ENCODE results near the gene DGAT2.

DGAT2 gene

DNA sequence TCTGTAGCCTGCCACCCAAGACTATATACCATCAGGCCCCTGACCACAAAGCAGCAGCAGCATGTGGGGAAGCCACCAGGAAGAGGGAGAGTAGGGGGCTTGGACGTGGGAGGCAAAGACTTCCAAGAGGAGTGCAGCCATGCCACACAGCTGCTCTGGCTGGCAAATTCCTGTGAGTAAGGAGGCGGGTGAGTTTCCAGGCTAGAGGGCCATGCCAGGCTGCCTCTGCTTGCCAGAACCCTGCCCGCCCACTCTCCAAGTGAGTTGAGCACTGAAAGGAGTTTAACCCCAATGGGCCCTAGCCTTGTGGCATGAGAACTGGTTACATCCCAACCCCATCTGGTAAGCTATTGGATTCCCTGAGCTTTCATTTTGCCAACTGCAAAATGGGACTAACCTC lies 4.7 kb upstream of the DGAT2 start:
- no peak for TF ChIP-seq POLR2A (IDR thresholded peaks at IDR 0.05; ENCODE audit: low read depth, low read length)
- FAIRE-seq (no peak), DNase-seq (ENCODE audit: insufficient read length, low spot score) (no peak)

DNA sequence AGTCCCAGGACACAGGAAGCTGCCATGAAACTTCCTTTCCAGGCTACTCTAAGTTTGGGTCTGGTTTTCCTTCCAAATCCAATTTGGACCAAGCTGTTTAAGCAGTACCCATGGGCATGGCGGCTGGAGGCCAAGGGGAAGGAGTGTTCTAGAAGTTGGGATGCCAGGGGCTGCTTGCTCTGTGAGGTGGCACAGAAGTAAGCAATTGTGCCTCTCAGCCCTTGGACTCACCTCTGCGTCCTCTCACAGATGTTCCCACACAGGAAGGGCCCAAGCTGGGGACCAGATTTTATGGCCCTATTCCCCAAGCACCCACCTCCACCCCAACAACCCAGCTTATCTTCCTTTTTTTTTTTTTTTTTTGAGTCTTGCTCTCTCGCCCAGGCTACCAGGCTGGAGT lies 3.5 kb upstream of the DGAT2 start:
- DNase-seq (ENCODE audit: insufficient read length, low spot score) (no peak), FAIRE-seq (no peak)
- TF ChIP-seq POLR2A (IDR thresholded peaks at IDR 0.05; ENCODE audit: low read depth, low read length), result no peak

DNA sequence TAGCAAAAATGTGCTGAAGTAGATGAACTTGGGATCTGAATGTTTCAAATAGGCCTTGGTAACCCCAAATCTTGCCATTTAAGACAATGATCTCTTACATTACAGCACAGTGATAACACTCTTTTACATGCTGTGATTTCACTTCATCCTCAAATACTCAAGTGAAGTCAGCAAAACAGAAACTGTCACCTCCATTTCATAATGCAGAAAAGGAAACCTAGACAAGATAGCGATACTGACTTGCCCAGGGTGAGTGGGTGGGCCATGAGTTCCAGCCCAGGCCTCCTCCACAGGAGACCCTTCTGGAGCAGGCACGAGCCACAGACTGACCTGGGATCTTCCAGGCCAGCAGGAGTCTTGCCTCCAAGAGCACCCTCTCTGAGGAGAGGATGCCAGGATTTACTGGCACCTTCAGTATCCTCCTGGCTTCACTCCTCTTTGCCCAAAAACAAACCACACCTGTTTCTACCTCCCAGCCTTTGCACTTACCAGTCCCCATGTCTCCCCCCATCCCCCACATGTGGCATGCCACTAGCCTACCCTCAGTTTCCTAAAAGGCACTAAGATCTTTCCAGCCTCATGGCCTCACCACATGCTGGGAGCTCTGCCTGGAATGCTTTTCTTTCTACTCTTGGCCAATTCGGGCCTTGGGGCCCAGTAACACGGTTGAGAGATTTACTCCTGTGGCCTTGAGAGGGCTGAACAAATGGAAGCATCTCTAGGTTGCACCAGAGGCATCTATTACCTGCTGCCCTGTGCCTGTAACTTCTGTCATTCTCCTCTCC lies 1.9 kb upstream of the DGAT2 start:
- FAIRE-seq (no peak), DNase-seq (ENCODE audit: insufficient read length, low spot score) (no peak)
- TF ChIP-seq POLR2A (IDR thresholded peaks at IDR 0.05; ENCODE audit: low read depth, low read length), result no peak

DNA sequence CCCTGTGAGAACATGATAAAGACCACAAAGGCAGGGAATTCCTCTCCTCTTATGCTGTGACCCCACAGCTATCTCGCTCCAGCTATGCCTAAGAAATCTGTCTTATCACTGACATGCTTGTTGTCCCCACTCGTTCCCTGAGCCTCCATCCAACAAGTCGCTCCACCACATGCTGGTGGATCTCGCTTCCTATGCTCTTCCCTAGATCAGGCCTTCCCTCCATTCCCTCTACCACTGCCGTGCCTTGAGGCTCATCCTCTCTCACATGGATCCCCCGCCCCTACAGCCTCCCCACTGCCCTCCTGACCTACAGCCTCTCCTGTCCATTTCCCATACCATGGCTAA lies 1.4 kb upstream of the DGAT2 start:
- no peak for DNase-seq (ENCODE audit: insufficient read length, low spot score)
- TF ChIP-seq POLR2A (IDR thresholded peaks at IDR 0.05; ENCODE audit: low read depth, low read length), result no peak
- no peak for FAIRE-seq

DNA sequence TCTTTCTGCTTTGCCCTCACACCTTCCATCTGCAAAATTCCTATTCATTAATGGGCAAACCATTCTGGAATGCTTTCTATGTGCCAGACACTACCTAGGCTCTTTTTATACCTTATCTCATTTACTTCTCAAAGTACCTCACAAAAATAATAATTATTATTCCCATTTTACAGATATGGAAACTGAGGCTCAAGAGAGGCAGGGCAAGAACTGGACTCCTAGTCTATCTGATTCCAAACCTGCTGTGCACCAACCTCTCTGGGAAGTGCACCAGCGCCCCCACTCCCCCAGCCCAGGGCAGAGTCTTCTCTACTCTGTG lies 826 bp upstream of the DGAT2 start:
- TF ChIP-seq POLR2A (IDR thresholded peaks at IDR 0.05; ENCODE audit: low read depth, low read length), result no peak

DNA sequence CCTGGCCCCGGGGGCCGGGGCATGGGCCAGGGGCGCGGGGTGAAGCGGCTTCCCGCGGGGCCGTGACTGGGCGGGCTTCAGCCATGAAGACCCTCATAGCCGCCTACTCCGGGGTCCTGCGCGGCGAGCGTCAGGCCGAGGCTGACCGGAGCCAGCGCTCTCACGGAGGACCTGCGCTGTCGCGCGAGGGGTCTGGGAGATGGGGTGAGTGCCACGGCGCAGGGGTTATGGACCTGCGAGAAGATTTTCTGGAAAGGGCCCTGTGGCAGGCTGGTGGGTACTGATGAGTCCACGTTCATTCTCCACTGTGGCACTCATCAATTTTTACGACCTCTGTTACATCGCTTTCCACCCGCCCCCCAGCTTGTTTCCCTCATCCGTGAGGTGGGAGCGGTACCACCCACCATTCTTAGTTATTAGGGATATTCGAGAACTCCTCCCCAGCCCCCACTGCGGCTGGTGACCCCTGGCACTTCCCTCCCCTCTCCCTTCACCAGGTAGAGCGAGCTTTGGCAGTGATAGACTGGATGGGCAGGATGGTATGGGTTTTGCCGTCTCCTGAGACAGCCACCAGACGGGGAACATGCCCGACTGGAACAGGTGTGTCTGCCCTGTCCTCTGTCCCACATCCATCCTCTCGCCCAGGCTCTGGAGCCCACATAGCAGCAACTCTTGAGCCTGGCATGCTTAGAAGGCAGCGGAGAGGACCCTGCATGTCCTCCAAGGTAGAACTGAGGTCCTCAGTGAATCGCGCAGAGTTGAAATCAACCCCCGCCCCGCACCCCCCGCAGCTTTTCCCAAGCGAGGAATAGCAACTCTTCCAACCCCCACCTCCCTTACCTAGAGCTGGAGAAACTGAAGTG lies 562 bp downstream of the DGAT2 start:
- TF ChIP-seq POLR2A (IDR thresholded peaks at IDR 0.05; ENCODE audit: low read depth, low read length), result no peak
- FAIRE-seq (no peak), DNase-seq (ENCODE audit: insufficient read length, low spot score) (no peak)

More for the DNA sequence above, 826 bp upstream of the DGAT2 start:
- FAIRE-seq (no peak), DNase-seq (ENCODE audit: insufficient read length, low spot score) (no peak)

DNA sequence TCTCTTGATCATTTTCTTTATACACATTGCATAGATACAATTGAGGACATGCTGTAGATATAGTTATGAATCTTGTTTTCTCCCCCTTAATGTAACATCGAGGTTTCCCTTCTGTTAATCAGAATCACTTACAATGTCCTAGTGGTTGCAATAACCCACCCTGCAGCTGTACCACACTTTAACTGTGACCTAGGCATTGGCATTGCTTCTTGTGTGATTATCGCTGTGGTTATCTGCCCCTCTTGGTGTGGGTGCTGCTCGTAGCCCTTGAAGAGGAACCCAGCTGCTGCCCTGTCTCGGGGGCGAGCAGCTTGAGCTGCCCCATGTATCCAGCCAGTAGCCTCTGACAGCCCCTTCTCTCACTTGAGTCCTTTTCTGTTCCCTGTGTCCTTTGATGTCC lies 1.5 kb downstream of the DGAT2 start:
- no peak for TF ChIP-seq POLR2A (IDR thresholded peaks at IDR 0.05; ENCODE audit: low read depth, low read length)
- no peak for DNase-seq (ENCODE audit: insufficient read length, low spot score)
- no peak for FAIRE-seq

DNA sequence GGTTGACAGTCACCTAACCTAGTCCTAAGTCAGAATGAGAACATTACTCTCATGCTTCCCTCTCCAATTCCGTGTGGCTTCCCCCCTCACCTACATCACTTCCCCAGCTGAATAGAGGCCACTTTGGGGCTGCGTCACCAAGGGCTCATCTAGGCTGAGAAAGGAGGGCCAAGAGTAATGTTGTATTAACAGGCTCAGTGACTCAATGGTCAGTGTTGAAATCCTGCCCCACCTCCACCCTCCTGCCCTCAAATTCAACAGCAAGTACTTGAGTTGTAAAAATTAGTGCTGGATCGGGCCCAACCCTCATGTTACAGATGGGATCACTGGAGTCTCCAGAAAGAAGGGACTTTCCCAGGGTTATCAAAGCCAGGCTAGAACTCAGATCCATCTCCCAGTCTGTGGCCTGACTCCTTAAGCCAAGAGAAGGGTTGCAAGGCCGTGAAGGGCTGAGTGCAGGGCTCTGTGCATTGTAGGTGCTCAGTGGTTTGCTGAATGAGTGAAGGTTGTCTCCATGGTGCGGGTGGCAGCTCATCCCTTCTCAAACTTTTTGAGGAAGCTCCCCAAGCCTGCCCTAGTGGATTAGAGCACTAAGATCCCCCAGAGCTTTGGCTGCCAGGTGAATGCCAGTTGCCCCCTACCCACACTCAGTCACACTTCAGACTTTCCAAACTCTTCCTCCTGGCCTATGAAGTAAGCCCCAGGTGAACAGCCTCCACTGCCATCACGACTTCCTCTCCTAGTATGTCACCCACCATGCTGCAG lies 3.2 kb downstream of the DGAT2 start:
- no peak for FAIRE-seq
- TF ChIP-seq POLR2A (IDR thresholded peaks at IDR 0.05; ENCODE audit: low read depth, low read length), result no peak
- no peak for DNase-seq (ENCODE audit: insufficient read length, low spot score)

DNA sequence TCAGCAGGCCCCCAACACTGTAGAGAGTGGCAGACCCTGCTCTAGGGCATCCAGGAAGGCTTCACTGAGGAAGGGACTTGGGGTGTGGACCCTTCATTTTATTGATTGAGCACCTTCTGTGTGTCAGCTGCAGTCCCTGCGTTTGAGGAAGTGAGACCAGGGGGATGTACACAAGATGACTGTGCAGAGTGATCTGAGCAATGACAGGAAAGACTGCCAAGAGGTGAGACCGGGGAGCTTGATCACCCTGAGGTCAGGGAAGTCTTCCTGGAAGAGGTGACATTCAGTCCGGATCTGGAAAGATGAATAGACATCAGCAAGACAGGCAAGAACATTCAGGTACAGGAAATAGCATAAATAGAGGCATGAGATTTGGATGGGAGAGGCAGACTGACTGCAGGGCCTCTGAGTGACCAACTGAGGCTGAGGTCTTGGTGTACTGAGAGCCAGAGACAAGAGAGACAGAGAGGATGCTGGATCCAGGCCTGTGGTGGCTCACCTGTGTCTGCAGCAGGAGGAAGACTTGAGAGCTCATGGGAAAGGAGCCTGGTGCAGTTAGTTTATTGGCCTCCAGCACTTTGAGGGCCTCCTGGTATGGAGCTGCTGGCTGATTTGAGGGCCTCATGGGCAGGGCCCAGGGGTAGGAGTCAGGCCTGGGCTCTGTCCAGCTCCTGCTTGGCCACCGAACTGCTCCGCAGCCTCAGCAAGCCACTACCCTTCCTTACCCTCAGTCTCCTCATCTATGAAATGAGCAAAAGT lies 5.2 kb downstream of the DGAT2 start:
- TF ChIP-seq POLR2A (IDR thresholded peaks at IDR 0.05; ENCODE audit: low read depth, low read length), result no peak
- DNase-seq (ENCODE audit: insufficient read length, low spot score), result no peak
- FAIRE-seq, result no peak

DNA sequence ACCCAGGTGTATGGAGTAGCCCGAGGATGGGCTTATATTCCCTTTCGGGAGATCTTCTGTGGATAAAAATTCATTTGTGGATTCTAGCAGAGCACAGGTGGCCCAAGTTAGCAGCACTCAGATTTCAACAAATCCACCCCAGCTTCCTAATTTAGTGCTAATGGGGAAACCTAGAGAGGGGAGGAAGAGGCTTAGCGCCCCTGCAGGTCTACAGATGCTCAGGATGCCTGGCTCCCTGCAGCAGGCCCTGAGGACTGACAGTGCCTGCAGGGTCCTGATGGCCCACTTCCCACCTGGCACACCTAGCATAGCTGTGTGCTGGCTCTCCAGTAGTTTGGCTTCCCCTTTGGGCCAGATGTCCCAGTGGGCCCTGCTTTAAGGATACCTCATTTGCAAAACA lies 6.5 kb downstream of the DGAT2 start:
- DNase-seq (ENCODE audit: insufficient read length, low spot score) (no peak), FAIRE-seq (no peak)
- no peak for TF ChIP-seq POLR2A (IDR thresholded peaks at IDR 0.05; ENCODE audit: low read depth, low read length)

DNA sequence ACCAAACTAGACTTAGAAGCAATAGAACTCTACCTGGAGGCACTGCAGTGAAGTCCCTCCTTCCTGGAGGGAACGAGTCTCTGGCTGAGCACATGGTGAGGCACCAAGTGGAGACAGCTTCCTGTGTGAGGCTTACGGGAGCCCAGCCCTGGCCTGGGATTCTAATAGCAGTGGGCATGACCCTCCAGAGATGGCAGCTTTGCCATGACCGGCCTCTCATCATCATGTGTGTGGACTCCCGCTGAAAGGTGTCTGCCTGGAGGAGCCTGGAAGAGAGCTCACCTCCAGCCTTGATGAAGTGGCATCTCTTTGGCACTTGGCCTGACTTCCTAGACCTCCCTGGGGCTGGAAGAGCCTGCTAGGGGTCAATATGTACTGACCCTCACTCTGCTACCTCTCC lies 8.0 kb downstream of the DGAT2 start:
- DNase-seq (ENCODE audit: insufficient read length, low spot score) (no peak), FAIRE-seq (no peak)
- TF ChIP-seq POLR2A (IDR thresholded peaks at IDR 0.05; ENCODE audit: low read depth, low read length), result no peak

DNA sequence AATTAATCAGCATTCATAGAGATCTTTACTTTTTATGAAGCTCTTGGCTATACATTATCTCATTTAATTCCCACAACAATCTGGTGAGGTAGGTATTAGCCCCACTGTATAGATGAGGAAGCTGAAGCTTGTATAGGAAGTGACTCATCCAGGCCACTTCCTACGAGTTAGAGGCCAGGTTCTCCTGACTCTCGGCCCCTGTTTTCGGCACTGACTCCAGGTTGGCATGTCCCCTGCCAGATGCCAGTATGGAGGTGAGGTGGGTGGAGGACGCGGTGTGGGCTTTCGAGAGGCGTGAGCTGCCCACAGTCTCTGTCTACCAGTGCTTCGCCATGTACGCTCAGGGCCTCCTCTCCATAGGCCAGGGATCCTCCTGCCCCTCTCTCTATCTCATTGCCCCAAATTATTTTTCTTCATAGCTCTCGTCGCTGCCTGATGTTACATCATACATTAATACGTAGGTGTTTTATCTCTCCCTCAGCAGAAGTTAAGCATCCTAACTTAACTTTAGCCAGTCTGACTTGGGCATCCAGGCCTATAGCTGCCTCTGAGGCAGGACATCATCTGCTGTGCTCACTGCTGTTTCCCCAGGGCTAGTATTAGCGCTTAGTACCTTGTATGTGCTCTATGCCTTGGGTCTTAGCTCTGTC lies 9.0 kb downstream of the DGAT2 start:
- DNase-seq (ENCODE audit: insufficient read length, low spot score) (no peak), FAIRE-seq (no peak)
- TF ChIP-seq POLR2A (IDR thresholded peaks at IDR 0.05; ENCODE audit: low read depth, low read length), result no peak

DNA sequence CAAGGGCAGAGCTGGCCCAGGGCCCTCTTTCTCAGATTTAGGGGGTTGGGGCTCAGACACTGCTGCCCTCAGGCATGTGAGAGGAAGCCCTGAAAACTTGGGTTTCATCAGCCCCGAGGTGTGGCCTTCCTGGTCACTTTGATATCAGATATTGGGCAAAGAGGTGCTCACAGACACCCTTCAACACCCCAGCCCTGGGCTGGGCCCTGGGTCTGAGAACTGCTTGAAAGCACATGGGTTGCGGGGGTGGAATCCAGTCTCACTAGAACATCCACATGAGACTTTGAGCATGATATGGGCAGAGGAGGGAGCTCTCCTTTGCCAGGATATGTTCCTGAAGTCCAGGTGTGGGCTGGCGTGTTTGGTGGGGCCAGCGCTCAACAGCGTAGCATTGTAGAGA lies 10.4 kb downstream of the DGAT2 start:
- FAIRE-seq (no peak), DNase-seq (ENCODE audit: insufficient read length, low spot score) (no peak)
- TF ChIP-seq POLR2A (IDR thresholded peaks at IDR 0.05; ENCODE audit: low read depth, low read length), result no peak

Measured in H54 (cell line).